ENCODE measurements around the gene FNTB. TPM values are rescaled to one million over a fixed set of nuclear protein-coding genes. Genes with fewer than 3 reads are reported as not detected.

Gene FNTB
- total RNA-seq, 1 experiment from 2014 or later = 35.3 TPM

GRCh38 chr14:65000898-65001591 is 14.3 kb downstream of the FNTB start:
- Histone ChIP-seq H4K20me1 (ENCODE audit: insufficient read depth) (no peaks in the 10 kb centered on the region), H3K4me2 (no peak overlapping the region), H3K36me3 (ENCODE audit: low read depth) (no peaks in the 10 kb centered on the region), H3K79me2 (ENCODE audit: low read depth) (peaks cover 46% of the 10 kb centered on the region), H3K9me2 (ENCODE audit: insufficient read depth) (no peaks in the 10 kb centered on the region), H3K4me1 (replicated peaks; ENCODE audit: insufficient read depth) (peaks cover 60% of the 10 kb centered on the region), H3K4me3 (no peak overlapping the region), H3F3A (ENCODE audit: insufficient read depth, low read depth) (peaks cover 33% of the 10 kb centered on the region), H3K27ac (peak overlapping the region; percentile 6; the same call in 1 of the 2 replicates), H2AFZ (no peak overlapping the region), H3K27me3 (ENCODE audit: insufficient read depth, low read depth) (no peaks in the 10 kb centered on the region), H3K9me3 (ENCODE audit: insufficient read depth, low read depth) (no peaks in the 10 kb centered on the region)
- no TSS peak for BruUV-seq (replicated peaks)
- POLR2A ChIA-PET (ENCODE audit: unreplicated experiment) = interaction anchor here (0.6 to 0.7 kb wide), 6 partner anchors 13 to 1117 kb away, joined by 3 to 11 read pairs (median 3); partner anchors contain the start of gene FNTB
- CTCF ChIA-PET = interaction anchor here (0.5 to 3.8 kb wide), 4 partner anchors 12 to 590 kb away, joined by 3 to 29 read pairs (median 5); no protein-coding TSS in a partner anchor
- TF ChIP-seq CTCF (conservative IDR thresholded peaks at IDR 0.05) = no peak
- TF ChIP-seq EZH2 (IDR thresholded peaks at IDR 0.05; ENCODE audit: low read depth) = no peak
- intact Hi-C loops (cut with micrococcal nuclease; ENCODE audit: unreplicated experiment) = no loop called here
- DNase-seq = no peak

GRCh38 chr14:65001723-65002122 is 15.0 kb downstream of the FNTB start:
- Histone ChIP-seq H3K4me3 (no peak overlapping the region), H3K9me2 (ENCODE audit: insufficient read depth) (no peaks in the 10 kb centered on the region), H2AFZ (no peak overlapping the region), H3K79me2 (ENCODE audit: low read depth) (peaks cover 42% of the 10 kb centered on the region), H3K27ac (no peak overlapping the region), H3K27me3 (ENCODE audit: insufficient read depth, low read depth) (no peaks in the 10 kb centered on the region), H3K4me1 (replicated peaks; ENCODE audit: insufficient read depth) (peaks cover 60% of the 10 kb centered on the region), H3K4me2 (no peak overlapping the region), H4K20me1 (ENCODE audit: insufficient read depth) (no peaks in the 10 kb centered on the region), H3K36me3 (ENCODE audit: low read depth) (0 out of 2 replicates have a peak, but pooled peaks cover 4% of the 10 kb centered on the region), H3K9me3 (ENCODE audit: insufficient read depth, low read depth) (no peaks in the 10 kb centered on the region), H3F3A (ENCODE audit: insufficient read depth, low read depth) (peaks cover 26% of the 10 kb centered on the region)
- CTCF ChIA-PET = interaction anchor here (0.6 kb wide), 1 partner anchor 13 kb away, joined by 6 read pairs; no protein-coding TSS in a partner anchor
- intact Hi-C loops (cut with micrococcal nuclease; ENCODE audit: unreplicated experiment) = no loop called here
- no peak for DNase-seq
- no peak for TF ChIP-seq EZH2 (IDR thresholded peaks at IDR 0.05; ENCODE audit: low read depth)
- no peak for TF ChIP-seq CTCF (conservative IDR thresholded peaks at IDR 0.05)
- POLR2A ChIA-PET (ENCODE audit: unreplicated experiment) = no interaction called here
- BruUV-seq (replicated peaks) = no TSS peak

GRCh38 chr14:65002586-65003210 is 16.0 kb downstream of the FNTB start:
- BruUV-seq (replicated peaks) = no TSS peak
- Histone ChIP-seq H3K9me2 (ENCODE audit: insufficient read depth) (no peaks in the 10 kb centered on the region), H3K36me3 (ENCODE audit: low read depth) (0 out of 2 replicates have a peak, but pooled peaks cover 10% of the 10 kb centered on the region), H3K4me3 (no peak overlapping the region), H3F3A (ENCODE audit: insufficient read depth, low read depth) (peaks cover 16% of the 10 kb centered on the region), H3K27me3 (ENCODE audit: insufficient read depth, low read depth) (no peaks in the 10 kb centered on the region), H3K27ac (peak overlapping the region; percentile 41), H3K4me1 (replicated peaks; ENCODE audit: insufficient read depth) (peaks cover 52% of the 10 kb centered on the region), H3K79me2 (ENCODE audit: low read depth) (peaks cover 42% of the 10 kb centered on the region), H3K4me2 (peak overlapping the region; percentile 13), H3K9me3 (ENCODE audit: insufficient read depth, low read depth) (no peaks in the 10 kb centered on the region), H2AFZ (0 out of 2 replicates have a peak overlapping the region, but pooled peaks have one; percentile 14), H4K20me1 (ENCODE audit: insufficient read depth) (no peaks in the 10 kb centered on the region)
- POLR2A ChIA-PET (ENCODE audit: unreplicated experiment) = no interaction called here
- CTCF ChIA-PET = no interaction called here
- no peak for DNase-seq
- intact Hi-C loops (cut with micrococcal nuclease; ENCODE audit: unreplicated experiment) = no loop called here
- TF ChIP-seq EZH2 (IDR thresholded peaks at IDR 0.05; ENCODE audit: low read depth) (no peak), CTCF (conservative IDR thresholded peaks at IDR 0.05) (no peak)

Measured in PC-9 (cell line).